Measurements from ENCODE around the gene ADORA1.

ADORA1 gene

DNA sequence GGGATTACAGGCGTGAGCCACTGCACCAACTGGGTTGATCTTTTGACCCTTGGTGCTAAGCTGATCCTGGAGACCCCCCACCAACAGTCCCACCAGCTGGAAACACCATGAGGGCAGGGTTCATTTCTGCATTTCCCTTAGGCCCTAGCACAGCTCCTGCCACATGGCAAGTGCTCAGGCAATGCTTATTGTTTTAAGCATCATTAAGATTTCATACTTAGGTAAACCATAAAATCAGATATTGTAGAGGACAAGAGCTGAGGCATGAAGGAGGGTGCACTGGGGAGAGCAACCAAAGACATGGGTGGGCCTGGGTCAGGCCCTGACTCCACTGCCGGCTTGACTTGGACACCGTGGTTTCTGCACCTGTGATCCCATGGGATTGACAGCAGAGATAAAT, 84.3 kb downstream of the ADORA1 start:
- Histone ChIP-seq H3F3A (ENCODE audit: insufficient read depth, low read length) (no peaks in the 10 kb centered on the region), H3K4me1 (ENCODE audit: low read length) (no peaks in the 10 kb centered on the region), H3K9ac (ENCODE audit: low read length) (no peak overlapping the region), H3K9me2 (replicated peaks; ENCODE audit: insufficient read depth, low read length) (no peaks in the 10 kb centered on the region), H3K79me2 (ENCODE audit: low read length) (no peaks in the 10 kb centered on the region), H3K27ac (ENCODE audit: low read length) (no peak overlapping the region), H3K27me3 (replicated peaks; ENCODE audit: insufficient read depth, low read length) (no peaks in the 10 kb centered on the region), H3K4me3 (ENCODE audit: low read length) (no peak overlapping the region), H3K36me3 (replicated peaks; ENCODE audit: insufficient read depth, low read length) (no peaks in the 10 kb centered on the region), H4K20me1 (ENCODE audit: insufficient read depth, low read length) (no peaks in the 10 kb centered on the region), H2AFZ (ENCODE audit: low read length) (no peak overlapping the region), H3K9me3 (replicated peaks; ENCODE audit: insufficient read depth, low read length) (no peaks in the 10 kb centered on the region), H3K4me2 (ENCODE audit: low read depth, low read length) (no peak overlapping the region)
- no peak for DNase-seq
- TF ChIP-seq CTCF (IDR thresholded peaks at IDR 0.05; ENCODE audit: low read length) (no peak), EZH2phosphoT487 (IDR thresholded peaks at IDR 0.05; ENCODE audit: low read length) (no peak), EZH2 (optimal IDR thresholded peaks at IDR 0.05; ENCODE audit: low read depth, low read length) (no peak)

- Histone ChIP-seq H3K27ac (ENCODE audit: low read length) (no peak overlapping the region), H3K27me3 (replicated peaks; ENCODE audit: insufficient read depth, low read length) (no peaks in the 10 kb centered on the region), H3K36me3 (replicated peaks; ENCODE audit: insufficient read depth, low read length) (no peaks in the 10 kb centered on the region), H3K9me3 (replicated peaks; ENCODE audit: insufficient read depth, low read length) (no peaks in the 10 kb centered on the region), H3K9ac (ENCODE audit: low read length) (no peak overlapping the region), H2AFZ (ENCODE audit: low read length) (no peak overlapping the region), H3K79me2 (ENCODE audit: low read length) (no peaks in the 10 kb centered on the region), H3F3A (ENCODE audit: insufficient read depth, low read length) (no peaks in the 10 kb centered on the region), H4K20me1 (ENCODE audit: insufficient read depth, low read length) (no peaks in the 10 kb centered on the region), H3K4me2 (ENCODE audit: low read depth, low read length) (no peak overlapping the region), H3K4me1 (ENCODE audit: low read length) (no peaks in the 10 kb centered on the region), H3K4me3 (ENCODE audit: low read length) (no peak overlapping the region), H3K9me2 (replicated peaks; ENCODE audit: insufficient read depth, low read length) (no peaks in the 10 kb centered on the region)
- no peak for DNase-seq
- TF ChIP-seq EZH2 (optimal IDR thresholded peaks at IDR 0.05; ENCODE audit: low read depth, low read length) (no peak), EZH2phosphoT487 (IDR thresholded peaks at IDR 0.05; ENCODE audit: low read length) (no peak), CTCF (IDR thresholded peaks at IDR 0.05; ENCODE audit: low read length) (no peak)
Observed at GRCh38 chr1:203213126-203213525, 85.6 kb downstream of the ADORA1 start.

DNA sequence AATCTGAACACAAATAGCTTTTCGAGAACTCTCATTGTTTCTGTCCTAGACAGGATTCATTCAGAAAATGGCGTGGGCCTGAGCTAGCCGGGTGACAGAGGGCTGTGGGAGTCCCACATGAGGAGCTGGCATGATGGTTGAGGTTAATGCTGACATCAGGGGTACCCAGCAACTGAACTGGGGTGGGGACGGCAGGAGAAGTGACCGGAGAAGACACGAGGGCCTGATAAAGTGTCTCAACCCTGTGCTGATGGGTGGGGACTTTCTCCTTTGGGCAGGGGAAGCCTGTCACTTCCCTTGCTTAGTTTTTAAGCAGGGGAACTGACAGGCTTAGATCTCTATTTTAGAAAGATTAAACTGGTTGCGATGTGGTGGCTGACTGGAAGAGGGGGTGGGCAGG, 87.3 kb downstream of the ADORA1 start:
- Histone ChIP-seq H2AFZ (ENCODE audit: low read length) (no peak overlapping the region), H3F3A (ENCODE audit: insufficient read depth, low read length) (no peaks in the 10 kb centered on the region), H3K27ac (ENCODE audit: low read length) (no peak overlapping the region), H3K9ac (ENCODE audit: low read length) (no peak overlapping the region), H4K20me1 (ENCODE audit: insufficient read depth, low read length) (no peaks in the 10 kb centered on the region), H3K4me1 (ENCODE audit: low read length) (no peaks in the 10 kb centered on the region), H3K79me2 (ENCODE audit: low read length) (no peaks in the 10 kb centered on the region), H3K4me3 (ENCODE audit: low read length) (no peak overlapping the region), H3K27me3 (replicated peaks; ENCODE audit: insufficient read depth, low read length) (no peaks in the 10 kb centered on the region), H3K9me3 (replicated peaks; ENCODE audit: insufficient read depth, low read length) (no peaks in the 10 kb centered on the region), H3K9me2 (replicated peaks; ENCODE audit: insufficient read depth, low read length) (no peaks in the 10 kb centered on the region), H3K4me2 (ENCODE audit: low read depth, low read length) (no peak overlapping the region), H3K36me3 (replicated peaks; ENCODE audit: insufficient read depth, low read length) (no peaks in the 10 kb centered on the region)
- DNase-seq: no peak
- TF ChIP-seq CTCF (IDR thresholded peaks at IDR 0.05; ENCODE audit: low read length): no peak
- no peak for TF ChIP-seq EZH2 (optimal IDR thresholded peaks at IDR 0.05; ENCODE audit: low read depth, low read length)
- no peak for TF ChIP-seq EZH2phosphoT487 (IDR thresholded peaks at IDR 0.05; ENCODE audit: low read length)

All from MM.1S (cell line).